HEK293 (cell line): ENCODE results near the gene HUS1B.

ENCODE experiments used
- CTCF ChIA-PET: fragments of 350-600 bp; formaldehyde crosslinking; extraction: SDS; loops from one replicate; lab custom pipeline; 2021; ENCODE audit warnings: antibody characterized with exemption; lab: Yijun Ruan, JAX
- POLR2A ChIA-PET: fragments of 300-600 bp; formaldehyde crosslinking; extraction: SDS; loops from one replicate; lab custom pipeline; 2020; ENCODE audit warnings: antibody characterized with exemption, inconsistent platforms; lab: Yijun Ruan, JAX
- H3K27ac ChIP-seq: fragments of 200-500 bp; sonication (Bioruptor generic); 2 replicates; pipeline ENCODE4 v1.5.1; 2014; ENCODE audit warnings: low read depth, low read length, control low read depth, inconsistent platforms; ENCODE audit errors: extremely low read depth
- H3K36me3 ChIP-seq, 2 experiments: fragments of 200-500 bp in 1 of 2; sonication (Bioruptor generic) in 1 of 2; 1 replicate in 1 of 2; 2 replicates in 1 of 2; pipeline ENCODE4 v1.5.1; 2014 to 2017; ENCODE audit warnings: inconsistent platforms in 2 of 2, low read length in 2 of 2; ENCODE audit not compliant: control insufficient read depth in 2 of 2, insufficient read depth in 1 of 2
- H3K4me1 ChIP-seq: fragments of 200-500 bp; sonication (Bioruptor generic); 2 replicates; pipeline ENCODE4 v1.5.1; 2014; ENCODE audit warnings: mild to moderate bottlenecking, low read length, inconsistent platforms; ENCODE audit not compliant: control insufficient read depth, insufficient read depth
- H3K4me3 ChIP-seq: 2 replicates; pipeline ENCODE4 v1.5.1; 2011; ENCODE audit warnings: low read depth, mild to moderate bottlenecking, control low read depth, low read length, moderate library complexity
- H3K9me3 ChIP-seq: fragments of 200-500 bp; sonication (Bioruptor generic); 2 replicates; pipeline ENCODE4 v1.5.1; 2014; ENCODE audit warnings: low read depth, low read length, inconsistent platforms; ENCODE audit not compliant: control insufficient read depth, insufficient read depth
- KLF16 ChIP-seq: fragments of 450-650 bp; formaldehyde crosslinking; IDR thresholded peaks from 2 replicates; pipeline ENCODE4 v1.5.1; 2017; ENCODE audit warnings: missing biosample characterization, missing genetic modification characterization
- PRDM2 ChIP-seq: fragments of 450-650 bp; formaldehyde crosslinking; IDR thresholded peaks from 2 replicates; pipeline ENCODE4 v1.5.1; 2016; ENCODE audit warnings: missing biosample characterization, missing genetic modification characterization, borderline replicate concordance
- PRDM4 ChIP-seq: fragments of 450-650 bp; formaldehyde crosslinking; IDR thresholded peaks from 2 replicates; pipeline ENCODE4 v1.5.1; 2017; ENCODE audit warnings: missing biosample characterization, missing genetic modification characterization
- SETDB1 ChIP-seq: IDR thresholded peaks from one replicate; pipeline ENCODE4 v1.6.1; 2017; ENCODE audit warnings: mild to moderate bottlenecking, low read length, moderate library complexity, mixed read lengths; ENCODE audit not compliant: insufficient read length
- SP3 ChIP-seq: fragments of 450-650 bp; formaldehyde crosslinking; IDR thresholded peaks from 2 replicates; pipeline ENCODE4 v1.5.1; 2016; ENCODE audit warnings: missing biosample characterization, missing genetic modification characterization
- ZBTB11 ChIP-seq: fragments of 450-650 bp; formaldehyde crosslinking; conservative IDR thresholded peaks from 2 replicates; pipeline ENCODE4 v1.5.1; 2016; ENCODE audit warnings: low read depth, missing biosample characterization, missing genetic modification characterization
- ZFP3 ChIP-seq: fragments of 450-650 bp; formaldehyde crosslinking; IDR thresholded peaks from 2 replicates; pipeline ENCODE4 v1.5.1; 2016; ENCODE audit warnings: low read depth, missing biosample characterization, missing genetic modification characterization
- ZNF10 ChIP-seq: fragments of 450-650 bp; formaldehyde crosslinking; IDR thresholded peaks from 2 replicates; pipeline ENCODE4 v1.5.1; 2017; ENCODE audit warnings: missing biosample characterization, missing genetic modification characterization
- ZNF202 ChIP-seq: fragments of 450-650 bp; formaldehyde crosslinking; IDR thresholded peaks from 2 replicates; pipeline ENCODE4 v1.5.1; 2016; ENCODE audit warnings: missing biosample characterization, missing genetic modification characterization, borderline replicate concordance
- ZNF23 ChIP-seq: fragments of 450-650 bp; formaldehyde crosslinking; IDR thresholded peaks from 2 replicates; pipeline ENCODE4 v1.5.1; 2016; ENCODE audit warnings: missing biosample characterization, missing genetic modification characterization, borderline replicate concordance
- ZNF426 ChIP-seq: fragments of 450-650 bp; formaldehyde crosslinking; IDR thresholded peaks from 2 replicates; pipeline ENCODE4 v1.5.1; 2017; ENCODE audit warnings: missing biosample characterization, missing genetic modification characterization, mild to moderate bottlenecking, inconsistent platforms, moderate library complexity
- ZNF488 ChIP-seq: fragments of 450-650 bp; formaldehyde crosslinking; IDR thresholded peaks from 2 replicates; pipeline ENCODE4 v1.5.1; 2016; ENCODE audit warnings: missing biosample characterization, missing genetic modification characterization
- ZNF549 ChIP-seq: fragments of 450-650 bp; IDR thresholded peaks from 2 replicates; pipeline ENCODE4 v1.5.1; 2018; ENCODE audit warnings: missing biosample characterization, missing genetic modification characterization, mild to moderate bottlenecking, inconsistent platforms, moderate library complexity
- ZNF560 ChIP-seq: fragments of 450-650 bp; formaldehyde crosslinking; IDR thresholded peaks from 2 replicates; pipeline ENCODE4 v1.5.1; 2017; ENCODE audit warnings: missing biosample characterization, missing genetic modification characterization, borderline replicate concordance
- ZNF610 ChIP-seq: fragments of 450-650 bp; formaldehyde crosslinking; IDR thresholded peaks from 2 replicates; pipeline ENCODE4 v1.5.1; 2016; ENCODE audit warnings: missing biosample characterization, missing genetic modification characterization, borderline replicate concordance
- ZNF670 ChIP-seq: fragments of 450-650 bp; formaldehyde crosslinking; IDR thresholded peaks from 2 replicates; pipeline ENCODE4 v1.5.1; 2016; ENCODE audit warnings: missing biosample characterization, missing genetic modification characterization, low read depth
- ZNF747 ChIP-seq: fragments of 450-650 bp; formaldehyde crosslinking; IDR thresholded peaks from 2 replicates; pipeline ENCODE4 v1.5.1; 2016; ENCODE audit warnings: missing biosample characterization, missing genetic modification characterization
- ZSCAN16 ChIP-seq: fragments of 450-650 bp; formaldehyde crosslinking; IDR thresholded peaks from 2 replicates; pipeline ENCODE4 v1.5.1; 2016; ENCODE audit warnings: missing biosample characterization, missing genetic modification characterization
- TF ChIP-seq, protein P1 (sequence below): fragments of 450-650 bp; formaldehyde crosslinking; IDR thresholded peaks from 2 replicates; pipeline ENCODE4 v1.5.1; 2016; ENCODE audit warnings: missing biosample characterization, missing genetic modification characterization
- TF ChIP-seq, protein P2 (sequence below): fragments of 450-650 bp; formaldehyde crosslinking; IDR thresholded peaks from 2 replicates; pipeline ENCODE4 v1.5.1; 2016; ENCODE audit warnings: missing biosample characterization, missing genetic modification characterization

Gene HUS1B

DNA sequence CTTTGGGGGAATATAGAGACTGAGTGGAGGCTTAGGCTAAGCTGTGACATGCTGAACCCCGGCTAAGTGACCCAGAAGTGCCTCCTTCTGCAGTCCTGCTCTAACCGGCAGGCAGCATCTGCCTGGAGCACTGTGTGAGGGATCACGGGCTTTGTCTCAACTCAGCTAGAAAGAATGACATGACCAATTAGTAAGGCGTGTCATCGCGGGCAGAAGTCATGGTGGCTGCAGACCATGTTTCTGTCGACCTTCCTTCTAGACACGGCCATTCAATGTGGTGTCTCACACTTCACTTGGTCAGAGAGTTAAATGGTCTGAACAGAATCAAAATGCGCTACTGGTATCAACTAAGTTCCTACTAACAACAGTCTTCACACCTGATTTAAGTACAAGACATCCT, 35.0 kb downstream of the HUS1B start:
- no peak for TF ChIP-seq ZNF560
- no peak for TF ChIP-seq ZNF488 (tag by site-specific recombination)
- no peak for TF ChIP-seq ZNF549 (tag by site-specific recombination)
- no peak for TF ChIP-seq ZNF23 (tag by site-specific recombination)
- no peak for TF ChIP-seq ZNF10 (tag by site-specific recombination)
- no peak for TF ChIP-seq KLF16 (tag by site-specific recombination)
- no peak for TF ChIP-seq ZBTB11
- TF ChIP-seq ZSCAN16 (tag by site-specific recombination), result no peak
- no peak for TF ChIP-seq ZNF610 (tag by site-specific recombination)
- TF ChIP-seq ZNF426 (tag by site-specific recombination), result no peak
- TF ChIP-seq ZNF202 (tag by site-specific recombination), result no peak
- TF ChIP-seq, protein P1, sequence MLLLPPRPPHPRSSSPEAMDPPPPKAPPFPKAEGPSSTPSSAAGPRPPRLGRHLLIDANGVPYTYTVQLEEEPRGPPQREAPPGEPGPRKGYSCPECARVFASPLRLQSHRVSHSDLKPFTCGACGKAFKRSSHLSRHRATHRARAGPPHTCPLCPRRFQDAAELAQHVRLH (tag by site-specific recombination), result no peak
- no peak for TF ChIP-seq SETDB1
- TF ChIP-seq ZNF747 (tag by site-specific recombination), result no peak
- TF ChIP-seq ZFP3 (tag by site-specific recombination), result no peak
- no peak for TF ChIP-seq ZNF670 (tag by site-specific recombination)
- TF ChIP-seq PRDM2 (tag by site-specific recombination), result no peak
- TF ChIP-seq PRDM4 (tag by site-specific recombination), result no peak
- TF ChIP-seq, protein P2, sequence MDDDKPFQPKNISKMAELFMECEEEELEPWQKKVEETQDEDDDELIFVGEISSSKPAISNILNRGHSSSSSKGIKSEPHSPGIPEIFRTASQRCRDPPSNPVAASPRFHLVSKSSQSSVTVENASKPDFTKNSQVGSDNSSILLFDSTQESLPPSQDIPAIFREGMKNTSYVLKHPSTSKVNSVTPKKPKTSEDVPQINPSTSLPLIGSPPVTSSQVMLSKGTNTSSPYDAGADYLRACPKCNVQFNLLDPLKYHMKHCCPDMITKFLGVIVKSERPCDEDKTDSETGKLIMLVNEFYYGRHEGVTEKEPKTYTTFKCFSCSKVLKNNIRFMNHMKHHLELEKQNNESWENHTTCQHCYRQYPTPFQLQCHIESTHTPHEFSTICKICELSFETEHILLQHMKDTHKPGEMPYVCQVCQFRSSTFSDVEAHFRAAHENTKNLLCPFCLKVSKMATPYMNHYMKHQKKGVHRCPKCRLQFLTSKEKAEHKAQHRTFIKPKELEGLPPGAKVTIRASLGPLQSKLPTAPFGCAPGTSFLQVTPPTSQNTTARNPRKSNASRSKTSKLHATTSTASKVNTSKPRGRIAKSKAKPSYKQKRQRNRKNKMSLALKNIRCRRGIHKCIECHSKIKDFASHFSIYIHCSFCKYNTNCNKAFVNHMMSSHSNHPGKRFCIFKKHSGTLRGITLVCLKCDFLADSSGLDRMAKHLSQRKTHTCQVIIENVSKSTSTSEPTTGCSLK (tag by site-specific recombination), result no peak
- no peak for TF ChIP-seq SP3
- H3K4me1 ChIP-seq, result peaks cover 7% of the 10 kb centered on the region
- no peak overlapping the region for H3K27ac ChIP-seq
- H3K4me3 ChIP-seq, result no peak overlapping the region
- peaks cover 0 to 25% of the 10 kb centered on the region in 2 experiments; a peak in 2 of 3 replicates for H3K36me3 ChIP-seq
- CTCF ChIA-PET, result interaction anchor here (1.3 to 2.2 kb wide), 2 partner anchors 8 to 100 kb away, joined by 4 to 8 read pairs; no protein-coding TSS in a partner anchor
- POLR2A ChIA-PET, result no interaction called here
- no peaks in the 10 kb centered on the region for H3K9me3 ChIP-seq
